ENCODE results near the gene GPANK1.

The GPANK1 gene

DNA sequence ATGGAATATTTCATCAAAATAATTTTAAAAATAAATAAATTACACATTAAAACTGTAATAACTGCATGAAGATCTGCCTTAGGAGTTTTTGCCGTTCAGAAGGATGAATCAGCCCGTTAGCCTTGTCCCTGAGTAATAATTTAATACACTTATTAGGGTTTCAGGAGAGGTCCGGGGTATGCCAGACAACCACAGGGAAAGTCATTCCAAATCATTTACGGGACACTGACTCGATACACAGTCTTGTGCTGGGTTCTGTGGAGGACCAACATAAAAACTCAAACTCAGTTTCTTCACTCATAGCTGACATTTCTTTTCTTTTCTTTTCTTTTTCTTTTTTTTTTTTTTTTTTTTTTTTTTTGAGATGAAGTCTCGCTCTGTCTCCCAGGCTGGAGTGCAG, 41.1 kb upstream of the GPANK1 start:
- Histone ChIP-seq H3K27ac (ENCODE audit: insufficient read depth, low read length, poor library complexity, severe bottlenecking) (no peak overlapping the region), H3K9me3 (ENCODE audit: control insufficient read depth, low read length) (no peaks in the 10 kb centered on the region), H3K4me3 (ENCODE audit: insufficient read depth, low read depth, low read length, poor library complexity, severe bottlenecking) (no peak overlapping the region), H3K27me3 (replicated peaks; ENCODE audit: control insufficient read depth, insufficient read depth, low read length, poor library complexity, severe bottlenecking) (no peaks in the 10 kb centered on the region), H3K4me1 (ENCODE audit: control insufficient read depth, insufficient read depth, low read length, poor library complexity, severe bottlenecking) (peaks cover 15% of the 10 kb centered on the region), H3K36me3 (ENCODE audit: control insufficient read depth, insufficient read depth, low read length) (no peaks in the 10 kb centered on the region)
- no peak for DNase-seq

DNA sequence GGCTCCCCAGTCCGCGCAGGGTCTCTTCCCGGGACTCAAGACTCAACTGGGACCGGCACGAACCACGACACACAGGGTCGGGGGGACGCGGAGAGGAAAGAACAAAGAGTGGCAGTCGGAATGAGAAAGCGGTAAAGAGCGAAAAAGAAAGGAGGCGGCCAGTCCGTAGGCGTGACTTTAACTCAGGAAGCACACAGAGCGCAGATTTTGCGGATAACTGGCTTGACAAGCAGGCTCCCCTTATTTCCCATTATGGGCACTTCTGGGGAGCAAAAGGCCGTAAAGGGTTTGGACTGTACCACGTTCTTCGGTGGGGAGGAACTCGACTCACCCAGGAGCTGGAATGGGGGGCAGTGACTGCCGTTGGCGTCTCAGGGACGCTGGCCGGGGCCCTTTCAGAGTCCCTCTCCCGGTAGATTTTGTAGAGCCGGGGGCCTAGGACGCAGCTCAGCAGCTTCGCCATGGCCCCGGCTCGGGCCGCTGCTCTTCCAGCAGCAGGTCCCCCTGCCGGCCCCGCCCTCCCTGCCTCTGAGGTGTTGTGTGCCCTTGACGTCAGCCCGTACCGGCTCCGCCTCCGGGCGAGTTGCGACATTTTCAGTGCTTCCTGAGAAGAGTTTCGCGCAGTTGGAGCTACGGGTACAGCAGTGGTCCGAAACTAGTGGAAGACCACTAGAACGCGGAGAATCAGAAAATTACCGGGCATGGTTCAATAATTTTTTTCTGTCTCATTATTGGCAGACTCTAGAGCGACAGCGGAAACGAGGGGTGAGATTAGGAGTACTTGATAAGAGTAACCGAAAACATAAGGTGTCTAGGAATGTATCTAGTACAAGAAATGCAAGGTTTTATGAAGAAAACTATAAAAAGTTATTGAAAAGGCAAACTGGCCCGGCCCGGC, 38.3 kb upstream of the GPANK1 start, which contains the start of gene ABHD16A:
TSS of gene ABHD16A (minus strand) at position 506 of the 898 bp plus-strand sequence. CDS start at position 463, 43 bp downstream.
- DNase-seq, result peak; percentile 89 to 94 (median 94)
- Histone ChIP-seq H3K9me3 (ENCODE audit: control insufficient read depth, low read length) (no peaks in the 10 kb centered on the region), H3K4me1 (ENCODE audit: control insufficient read depth, insufficient read depth, low read length, poor library complexity, severe bottlenecking) (peaks cover 18% of the 10 kb centered on the region), H3K27me3 (replicated peaks; ENCODE audit: control insufficient read depth, insufficient read depth, low read length, poor library complexity, severe bottlenecking) (no peaks in the 10 kb centered on the region), H3K4me3 (ENCODE audit: insufficient read depth, low read depth, low read length, poor library complexity, severe bottlenecking) (peak within 1 kb of the TSS; percentile 91), H3K36me3 (ENCODE audit: control insufficient read depth, insufficient read depth, low read length) (peaks cover 9% of the 10 kb centered on the region), H3K27ac (ENCODE audit: insufficient read depth, low read length, poor library complexity, severe bottlenecking) (peak within 1 kb of the TSS; percentile 99)

DNA sequence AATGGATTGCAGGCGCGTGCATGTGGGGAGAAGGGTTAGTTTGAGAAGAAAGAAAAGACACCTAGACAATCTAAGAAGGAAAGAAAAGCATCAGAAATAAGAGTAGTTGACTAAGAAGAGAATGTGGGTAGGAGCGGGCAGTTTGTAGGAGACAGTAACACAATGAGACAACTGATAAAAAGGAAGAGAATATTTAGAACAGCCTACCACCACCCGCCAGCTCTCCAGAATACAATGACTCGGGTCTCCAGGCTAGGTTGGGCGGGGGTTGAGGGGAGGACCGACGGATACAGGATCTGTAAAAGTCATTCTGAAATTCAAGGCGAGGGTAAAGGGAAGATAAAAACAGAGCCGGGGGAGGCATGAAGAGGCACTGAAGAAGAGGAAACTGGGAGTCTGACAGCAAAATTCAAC, 37.6 kb upstream of the GPANK1 start:
- Histone ChIP-seq H3K4me1 (ENCODE audit: control insufficient read depth, insufficient read depth, low read length, poor library complexity, severe bottlenecking) (peaks cover 18% of the 10 kb centered on the region), H3K27ac (ENCODE audit: insufficient read depth, low read length, poor library complexity, severe bottlenecking) (peak overlapping the region; percentile 99), H3K4me3 (ENCODE audit: insufficient read depth, low read depth, low read length, poor library complexity, severe bottlenecking) (peak overlapping the region; percentile 91), H3K27me3 (replicated peaks; ENCODE audit: control insufficient read depth, insufficient read depth, low read length, poor library complexity, severe bottlenecking) (no peaks in the 10 kb centered on the region), H3K9me3 (ENCODE audit: control insufficient read depth, low read length) (no peaks in the 10 kb centered on the region), H3K36me3 (ENCODE audit: control insufficient read depth, insufficient read depth, low read length) (peaks cover 9% of the 10 kb centered on the region)
- no peak for DNase-seq

DNA sequence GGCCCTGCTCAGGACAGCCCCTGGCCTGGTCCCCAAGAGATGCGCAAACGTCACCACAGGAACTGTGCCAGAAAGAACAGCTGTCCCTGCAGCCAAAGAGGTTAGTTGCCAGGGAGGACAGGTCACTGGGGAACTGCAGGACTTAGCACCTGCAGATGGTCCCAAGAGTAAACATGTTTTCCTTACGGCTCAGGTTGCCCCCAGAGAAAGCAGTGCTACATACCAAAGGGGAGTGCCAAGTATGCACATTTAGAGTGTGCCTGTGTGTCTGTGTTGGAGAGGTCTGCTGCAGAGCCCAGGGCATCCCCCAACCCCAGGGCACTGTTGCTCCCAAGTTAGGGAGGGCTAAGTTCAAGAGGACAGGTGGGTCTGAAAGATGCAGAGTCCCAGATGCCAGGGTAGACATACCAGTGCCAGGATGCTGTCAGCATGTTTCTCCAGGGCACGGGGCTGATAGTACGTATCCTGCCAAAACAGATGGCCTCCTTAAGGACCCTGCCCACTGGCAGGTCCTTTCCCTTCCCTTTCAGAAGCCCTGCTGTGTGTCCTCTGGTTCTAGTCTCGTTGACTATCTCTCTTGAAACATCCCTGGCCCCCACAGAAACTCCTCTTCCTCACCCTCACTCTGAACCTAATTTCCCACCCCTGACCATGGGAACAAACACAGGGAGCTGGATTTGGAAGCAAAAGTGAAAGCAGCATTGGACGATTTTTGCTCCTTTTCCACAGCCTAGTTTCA, 37.0 kb upstream of the GPANK1 start:
- no peak overlapping the region for H3K27ac ChIP-seq (ENCODE audit: insufficient read depth, low read length, poor library complexity, severe bottlenecking)
- peaks cover 11% of the 10 kb centered on the region for H3K36me3 ChIP-seq (ENCODE audit: control insufficient read depth, insufficient read depth, low read length)

DNA sequence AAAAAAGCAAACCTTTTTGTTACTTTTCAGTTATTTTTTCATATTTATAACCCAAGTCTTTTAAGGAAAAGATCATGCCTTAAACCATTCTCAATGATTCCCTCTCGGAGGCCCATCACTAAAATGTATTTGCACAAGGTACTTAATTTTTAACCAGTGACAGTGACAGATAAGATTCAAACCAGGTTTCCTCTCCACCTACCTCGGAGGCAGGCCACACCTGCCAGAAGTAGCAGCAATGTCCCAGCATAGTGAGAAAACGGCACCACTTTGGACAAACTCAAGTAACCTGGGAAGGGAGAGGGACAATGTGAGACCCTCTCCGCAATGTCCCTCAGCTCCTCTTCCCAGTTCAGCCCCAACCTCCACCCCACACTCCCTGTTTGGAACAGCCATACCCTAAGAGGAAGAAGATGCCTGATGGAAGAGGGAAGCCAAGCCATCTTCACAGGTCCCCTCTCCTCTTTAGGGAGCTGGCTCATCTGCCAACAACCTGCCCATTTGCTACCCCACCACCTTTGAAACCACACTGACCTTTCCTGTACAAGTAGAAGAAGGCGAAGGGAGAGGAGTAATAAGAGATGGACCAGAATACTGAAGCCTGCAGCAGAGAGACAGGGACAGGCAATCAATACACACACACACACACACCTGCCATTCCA, 36.1 kb upstream of the GPANK1 start:
- Histone ChIP-seq H3K4me1 (ENCODE audit: control insufficient read depth, insufficient read depth, low read length, poor library complexity, severe bottlenecking) (peaks cover 18% of the 10 kb centered on the region), H3K27ac (ENCODE audit: insufficient read depth, low read length, poor library complexity, severe bottlenecking) (no peak overlapping the region), H3K4me3 (ENCODE audit: insufficient read depth, low read depth, low read length, poor library complexity, severe bottlenecking) (no peak overlapping the region), H3K27me3 (replicated peaks; ENCODE audit: control insufficient read depth, insufficient read depth, low read length, poor library complexity, severe bottlenecking) (no peaks in the 10 kb centered on the region), H3K36me3 (ENCODE audit: control insufficient read depth, insufficient read depth, low read length) (peaks cover 20% of the 10 kb centered on the region), H3K9me3 (ENCODE audit: control insufficient read depth, low read length) (no peaks in the 10 kb centered on the region)
- DNase-seq, result no peak

More for the DNA sequence above, 37.0 kb upstream of the GPANK1 start:
- peak overlapping the region; percentile 91 for H3K4me3 ChIP-seq (ENCODE audit: insufficient read depth, low read depth, low read length, poor library complexity, severe bottlenecking)
- no peaks in the 10 kb centered on the region for H3K27me3 ChIP-seq (replicated peaks; ENCODE audit: control insufficient read depth, insufficient read depth, low read length, poor library complexity, severe bottlenecking)
- DNase-seq, result no peak
- no peaks in the 10 kb centered on the region for H3K9me3 ChIP-seq (ENCODE audit: control insufficient read depth, low read length)
- H3K4me1 ChIP-seq (ENCODE audit: control insufficient read depth, insufficient read depth, low read length, poor library complexity, severe bottlenecking), result peaks cover 18% of the 10 kb centered on the region

DNA sequence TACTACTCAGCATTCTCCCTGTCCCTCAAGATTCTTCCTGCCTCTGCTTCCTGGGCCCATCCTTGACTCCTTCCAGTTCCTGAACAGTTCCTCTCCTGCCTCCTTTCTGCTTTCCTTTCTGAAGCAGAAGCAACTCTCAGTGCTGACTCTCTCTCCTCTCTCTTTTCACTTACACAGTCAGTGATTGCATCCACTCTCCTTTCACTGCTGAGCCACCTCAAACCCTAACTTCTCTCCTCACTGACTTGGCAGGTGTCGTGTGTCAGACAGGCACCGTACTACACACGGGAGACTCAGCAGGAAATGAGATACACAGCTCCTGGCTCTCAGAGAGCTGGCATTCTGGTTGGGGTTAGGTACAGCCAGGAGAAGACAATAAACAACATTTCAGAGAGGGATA, 32.8 kb upstream of the GPANK1 start:
- no peak overlapping the region for H3K27ac ChIP-seq (ENCODE audit: insufficient read depth, low read length, poor library complexity, severe bottlenecking)
- DNase-seq, result no peak
- peaks cover 43% of the 10 kb centered on the region for H3K36me3 ChIP-seq (ENCODE audit: control insufficient read depth, insufficient read depth, low read length)
- H3K4me3 ChIP-seq (ENCODE audit: insufficient read depth, low read depth, low read length, poor library complexity, severe bottlenecking), result no peak overlapping the region
- H3K27me3 ChIP-seq (replicated peaks; ENCODE audit: control insufficient read depth, insufficient read depth, low read length, poor library complexity, severe bottlenecking), result no peaks in the 10 kb centered on the region
- peaks cover 17% of the 10 kb centered on the region for H3K4me1 ChIP-seq (ENCODE audit: control insufficient read depth, insufficient read depth, low read length, poor library complexity, severe bottlenecking)
- H3K9me3 ChIP-seq (ENCODE audit: control insufficient read depth, low read length), result no peaks in the 10 kb centered on the region

DNA sequence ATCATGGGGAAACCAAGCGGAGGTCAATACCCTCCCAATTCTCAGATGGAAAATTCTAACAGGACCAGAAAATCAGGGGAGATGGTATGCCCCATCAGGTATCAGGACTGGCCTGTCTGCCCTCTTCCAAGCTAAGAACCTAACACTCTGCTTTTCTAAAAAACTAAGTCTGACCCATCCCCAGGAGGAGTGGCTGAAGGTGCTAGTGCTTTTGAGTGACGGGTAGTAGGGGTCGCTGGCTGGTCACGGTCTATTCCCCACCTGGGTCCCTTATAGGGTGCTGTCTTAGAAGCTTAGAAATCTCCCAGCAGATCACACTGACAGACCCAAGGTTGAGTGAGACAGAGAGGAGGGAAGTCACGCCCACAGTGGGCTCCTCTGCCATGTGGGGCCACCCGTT, 28.7 kb upstream of the GPANK1 start:
- DNase-seq, result no peak
- Histone ChIP-seq H3K36me3 (ENCODE audit: control insufficient read depth, insufficient read depth, low read length) (peaks cover 68% of the 10 kb centered on the region), H3K9me3 (ENCODE audit: control insufficient read depth, low read length) (no peaks in the 10 kb centered on the region), H3K4me1 (ENCODE audit: control insufficient read depth, insufficient read depth, low read length, poor library complexity, severe bottlenecking) (no peaks in the 10 kb centered on the region), H3K27me3 (replicated peaks; ENCODE audit: control insufficient read depth, insufficient read depth, low read length, poor library complexity, severe bottlenecking) (no peaks in the 10 kb centered on the region), H3K27ac (ENCODE audit: insufficient read depth, low read length, poor library complexity, severe bottlenecking) (no peak overlapping the region), H3K4me3 (ENCODE audit: insufficient read depth, low read depth, low read length, poor library complexity, severe bottlenecking) (no peak overlapping the region)

DNA sequence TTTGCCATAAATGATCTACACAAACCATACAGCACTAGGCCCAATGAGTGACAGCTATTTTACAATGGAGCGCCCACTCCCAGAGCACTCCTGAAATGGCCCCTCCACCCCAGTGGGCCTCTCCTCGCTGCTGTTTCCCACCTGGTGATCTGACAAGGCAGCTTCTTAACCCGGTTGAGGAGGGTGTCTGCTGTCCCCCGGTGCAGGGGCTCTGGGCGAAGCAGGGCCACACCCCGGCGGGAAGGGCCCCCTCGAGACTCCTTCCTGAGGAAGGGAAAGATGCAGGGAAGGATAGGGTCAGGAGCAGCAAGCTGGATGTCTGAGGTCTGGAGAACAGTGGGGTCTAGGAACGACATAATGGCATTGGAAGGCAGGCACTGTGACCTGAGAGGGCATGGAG, 28.1 kb upstream of the GPANK1 start:
- H3K27me3 ChIP-seq (replicated peaks; ENCODE audit: control insufficient read depth, insufficient read depth, low read length, poor library complexity, severe bottlenecking), result no peaks in the 10 kb centered on the region
- H3K4me1 ChIP-seq (ENCODE audit: control insufficient read depth, insufficient read depth, low read length, poor library complexity, severe bottlenecking), result no peaks in the 10 kb centered on the region
- no peak for DNase-seq
- H3K36me3 ChIP-seq (ENCODE audit: control insufficient read depth, insufficient read depth, low read length), result peaks cover 74% of the 10 kb centered on the region
- no peak overlapping the region for H3K27ac ChIP-seq (ENCODE audit: insufficient read depth, low read length, poor library complexity, severe bottlenecking)
- H3K9me3 ChIP-seq (ENCODE audit: control insufficient read depth, low read length), result no peaks in the 10 kb centered on the region
- no peak overlapping the region for H3K4me3 ChIP-seq (ENCODE audit: insufficient read depth, low read depth, low read length, poor library complexity, severe bottlenecking)

DNA sequence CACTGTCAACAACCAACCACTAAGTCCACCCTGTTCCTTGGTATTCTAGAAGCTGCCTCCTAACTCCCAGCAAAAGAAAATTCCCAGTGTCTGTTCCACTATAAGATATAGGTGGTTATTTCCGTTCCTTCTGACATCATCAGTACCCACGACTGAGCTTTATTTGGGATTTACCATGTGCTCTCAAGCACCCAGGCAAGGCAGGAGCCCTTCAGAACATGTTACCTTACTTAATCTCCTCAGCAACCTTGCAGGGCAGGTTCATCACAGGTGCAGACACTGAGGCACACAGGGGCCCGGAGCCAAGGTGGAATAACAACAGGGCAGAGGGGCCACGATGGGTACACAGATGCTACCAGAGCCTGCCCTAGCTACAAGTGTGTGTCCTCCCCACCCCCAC, 27.6 kb upstream of the GPANK1 start:
- no peak overlapping the region for H3K27ac ChIP-seq (ENCODE audit: insufficient read depth, low read length, poor library complexity, severe bottlenecking)
- no peaks in the 10 kb centered on the region for H3K9me3 ChIP-seq (ENCODE audit: control insufficient read depth, low read length)
- no peaks in the 10 kb centered on the region for H3K4me1 ChIP-seq (ENCODE audit: control insufficient read depth, insufficient read depth, low read length, poor library complexity, severe bottlenecking)
- H3K36me3 ChIP-seq (ENCODE audit: control insufficient read depth, insufficient read depth, low read length), result peaks cover 79% of the 10 kb centered on the region
- no peak for DNase-seq
- no peak overlapping the region for H3K4me3 ChIP-seq (ENCODE audit: insufficient read depth, low read depth, low read length, poor library complexity, severe bottlenecking)
- H3K27me3 ChIP-seq (replicated peaks; ENCODE audit: control insufficient read depth, insufficient read depth, low read length, poor library complexity, severe bottlenecking), result no peaks in the 10 kb centered on the region

Data from effector memory CD4-positive, alpha-beta T cell (primary cell).